ENCODE measurements around the gene EEF1A2.

DNA sequence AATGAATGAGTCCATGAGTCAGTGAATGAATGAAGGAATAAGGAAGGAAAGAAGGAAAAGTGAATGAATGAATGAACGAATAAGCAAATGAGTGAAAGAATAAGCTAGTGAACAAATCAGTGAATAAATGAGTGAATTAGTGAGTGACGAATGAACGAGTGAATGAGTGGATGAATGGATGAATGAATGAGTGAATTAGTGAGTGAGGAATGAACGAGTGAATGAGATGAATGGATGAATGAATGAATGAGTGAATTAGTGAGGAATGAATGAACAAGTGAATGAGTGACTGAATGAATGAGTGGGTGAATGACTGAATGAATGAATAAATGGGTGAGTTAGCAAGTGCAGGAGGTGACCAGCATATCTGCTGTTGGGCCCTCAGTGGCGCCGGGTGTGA is 44.9 kb upstream of the EEF1A2 start:
- TF ChIP-seq, protein P1, sequence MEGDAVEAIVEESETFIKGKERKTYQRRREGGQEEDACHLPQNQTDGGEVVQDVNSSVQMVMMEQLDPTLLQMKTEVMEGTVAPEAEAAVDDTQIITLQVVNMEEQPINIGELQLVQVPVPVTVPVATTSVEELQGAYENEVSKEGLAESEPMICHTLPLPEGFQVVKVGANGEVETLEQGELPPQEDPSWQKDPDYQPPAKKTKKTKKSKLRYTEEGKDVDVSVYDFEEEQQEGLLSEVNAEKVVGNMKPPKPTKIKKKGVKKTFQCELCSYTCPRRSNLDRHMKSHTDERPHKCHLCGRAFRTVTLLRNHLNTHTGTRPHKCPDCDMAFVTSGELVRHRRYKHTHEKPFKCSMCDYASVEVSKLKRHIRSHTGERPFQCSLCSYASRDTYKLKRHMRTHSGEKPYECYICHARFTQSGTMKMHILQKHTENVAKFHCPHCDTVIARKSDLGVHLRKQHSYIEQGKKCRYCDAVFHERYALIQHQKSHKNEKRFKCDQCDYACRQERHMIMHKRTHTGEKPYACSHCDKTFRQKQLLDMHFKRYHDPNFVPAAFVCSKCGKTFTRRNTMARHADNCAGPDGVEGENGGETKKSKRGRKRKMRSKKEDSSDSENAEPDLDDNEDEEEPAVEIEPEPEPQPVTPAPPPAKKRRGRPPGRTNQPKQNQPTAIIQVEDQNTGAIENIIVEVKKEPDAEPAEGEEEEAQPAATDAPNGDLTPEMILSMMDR (IDR thresholded peaks at IDR 0.05), result no peak
- no peak for TF ChIP-seq POLR2A (IDR thresholded peaks at IDR 0.05)
